ENCODE measurements around the gene FRMD3.

FRMD3 gene

DNA sequence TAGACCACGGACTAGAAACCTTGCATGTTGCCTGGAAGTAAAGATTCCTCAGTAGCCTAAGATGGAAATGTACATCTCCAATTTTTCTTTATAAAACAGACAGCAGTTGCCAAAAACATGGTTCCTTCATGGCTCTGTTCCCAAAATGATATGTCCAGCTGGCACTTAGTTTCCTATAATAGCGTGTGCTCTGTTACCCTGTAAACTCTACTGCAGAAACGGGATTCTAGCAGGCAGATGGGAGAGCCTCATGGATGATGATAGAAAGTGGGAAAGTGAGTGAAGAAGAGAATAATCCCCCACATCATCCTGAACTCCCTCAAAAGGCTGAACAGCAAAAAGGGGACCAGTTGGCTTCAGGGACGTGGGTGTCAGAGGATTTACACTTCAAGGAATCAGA, 118.2 kb downstream of the FRMD3 start:
- no peaks in the 10 kb centered on the region for H3K4me1 Mint-ChIP-seq

DNA sequence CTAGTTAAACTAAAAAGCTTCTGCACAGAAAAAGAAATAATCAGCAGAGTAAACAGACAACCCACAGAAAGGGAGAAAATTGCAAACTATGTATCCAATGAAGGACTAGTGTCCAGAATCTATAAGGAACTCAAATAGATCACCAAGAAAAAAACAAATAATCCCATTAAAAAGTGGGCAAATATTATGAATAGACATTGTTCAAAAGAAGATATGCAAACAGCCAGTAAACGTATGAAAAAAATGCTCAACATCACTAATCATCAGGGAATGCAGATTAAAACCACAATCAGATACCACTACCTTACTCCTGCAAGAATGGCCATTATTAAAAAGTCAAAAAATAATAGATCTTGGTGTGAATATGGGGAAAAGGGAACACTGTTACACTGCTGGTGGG, 119.9 kb downstream of the FRMD3 start:
- Mint-ChIP-seq H3K27me3 (no peaks in the 10 kb centered on the region), H3K27ac (no peak overlapping the region), H3K36me3 (peaks cover 14% of the 10 kb centered on the region), H3K4me1 (no peaks in the 10 kb centered on the region), H3K4me3 (no peak overlapping the region), H3K9me3 (peaks cover 12% of the 10 kb centered on the region)

More for the DNA sequence above, 118.2 kb downstream of the FRMD3 start:
- Mint-ChIP-seq H3K9me3 (peaks cover 4% of the 10 kb centered on the region), H3K27ac (no peak overlapping the region), H3K4me3 (no peak overlapping the region), H3K27me3 (no peaks in the 10 kb centered on the region), H3K36me3 (peaks cover 9% of the 10 kb centered on the region)

DNA sequence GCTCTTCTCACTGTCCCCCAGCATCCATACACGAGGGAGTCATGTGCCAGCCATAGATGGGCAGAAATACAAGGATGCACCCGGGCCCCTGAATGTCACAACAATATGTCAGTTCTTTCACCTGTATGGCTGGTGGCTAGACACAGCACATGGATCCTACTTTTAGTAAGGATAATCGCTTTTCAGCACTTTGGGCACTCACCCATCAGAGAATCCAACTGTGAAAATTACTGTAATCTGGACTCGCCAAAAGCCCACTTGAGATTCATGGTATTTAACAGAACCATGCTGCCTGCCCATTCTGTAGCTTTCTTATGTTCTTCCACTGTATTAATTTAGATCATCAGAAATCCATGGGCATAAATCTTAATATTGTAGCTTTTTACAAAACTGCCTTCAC, 124.8 kb downstream of the FRMD3 start:
- Mint-ChIP-seq H3K4me3 (no peak overlapping the region), H3K9me3 (peaks cover 12% of the 10 kb centered on the region), H3K27me3 (no peaks in the 10 kb centered on the region), H3K36me3 (peaks cover 17% of the 10 kb centered on the region), H3K27ac (no peak overlapping the region), H3K4me1 (no peaks in the 10 kb centered on the region)

DNA sequence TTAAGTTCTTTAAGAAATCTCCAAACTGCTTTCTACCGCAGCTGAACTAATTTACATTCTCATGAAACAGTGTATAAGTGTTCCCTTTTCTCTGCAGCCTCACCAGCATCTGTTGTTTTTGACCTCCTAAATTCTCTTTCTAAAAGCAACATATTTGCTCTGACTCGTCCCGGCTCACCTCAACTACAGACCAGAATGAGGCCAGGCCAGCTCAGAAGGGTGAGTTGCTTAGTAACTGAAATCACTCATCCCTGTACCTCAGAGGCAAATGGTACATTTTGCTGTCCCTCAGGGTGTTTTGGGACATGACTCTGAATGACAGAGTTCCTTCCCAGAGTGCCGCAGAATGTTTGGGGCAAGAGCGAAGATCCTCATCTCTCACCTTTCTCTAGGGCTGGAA, 127.5 kb downstream of the FRMD3 start:
- Mint-ChIP-seq H3K27me3 (no peaks in the 10 kb centered on the region), H3K27ac (no peak overlapping the region), H3K9me3 (peaks cover 8% of the 10 kb centered on the region), H3K36me3 (peaks cover 14% of the 10 kb centered on the region), H3K4me1 (no peaks in the 10 kb centered on the region), H3K4me3 (no peak overlapping the region)

DNA sequence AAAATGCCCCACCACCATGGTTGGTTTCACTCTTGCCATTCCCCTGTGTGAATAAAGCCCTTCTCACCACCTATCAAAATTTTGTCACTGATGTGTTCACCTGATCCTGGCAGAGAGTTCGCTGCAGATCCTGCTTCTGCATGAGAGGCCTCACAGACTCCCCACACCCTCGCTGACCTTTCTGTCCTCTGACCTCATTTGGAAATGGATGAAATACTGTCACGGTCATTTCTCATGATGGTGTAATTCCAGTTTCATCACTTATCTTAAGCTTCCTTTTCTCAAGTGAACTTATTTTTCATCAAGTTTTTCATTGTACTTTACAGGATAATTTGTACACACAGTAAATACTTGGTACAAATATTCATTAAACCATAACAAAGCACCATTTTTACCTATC, 131.3 kb downstream of the FRMD3 start:
- H3K27me3 Mint-ChIP-seq, result no peaks in the 10 kb centered on the region
- no peak overlapping the region for H3K27ac Mint-ChIP-seq
- peaks cover 9% of the 10 kb centered on the region for H3K36me3 Mint-ChIP-seq
- no peaks in the 10 kb centered on the region for H3K4me1 Mint-ChIP-seq
- no peak overlapping the region for H3K4me3 Mint-ChIP-seq
- H3K9me3 Mint-ChIP-seq, result no peaks in the 10 kb centered on the region

DNA sequence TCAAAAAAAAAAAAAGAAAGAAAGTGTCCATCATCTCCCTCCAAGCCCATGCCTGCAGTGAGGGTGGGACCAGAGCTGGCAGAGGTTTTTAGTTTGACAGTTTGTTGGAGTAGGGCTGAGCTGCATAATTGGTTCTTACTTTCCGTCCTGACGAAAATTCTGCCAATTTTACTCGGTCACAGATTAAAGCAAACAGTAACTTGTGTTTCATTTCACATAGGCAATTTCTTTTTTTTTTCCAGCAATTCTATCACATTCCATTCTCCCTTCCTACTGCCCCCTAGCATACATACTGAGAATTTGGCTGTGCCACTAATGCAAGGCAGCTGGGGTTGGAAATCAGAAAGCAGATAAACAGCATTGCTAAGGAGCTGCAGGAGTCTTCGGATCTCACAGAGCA, 132.4 kb downstream of the FRMD3 start:
- peaks cover 9% of the 10 kb centered on the region for H3K36me3 Mint-ChIP-seq
- no peaks in the 10 kb centered on the region for H3K9me3 Mint-ChIP-seq
- no peak overlapping the region for H3K27ac Mint-ChIP-seq
- no peaks in the 10 kb centered on the region for H3K27me3 Mint-ChIP-seq
- no peak overlapping the region for H3K4me3 Mint-ChIP-seq
- no peaks in the 10 kb centered on the region for H3K4me1 Mint-ChIP-seq

DNA sequence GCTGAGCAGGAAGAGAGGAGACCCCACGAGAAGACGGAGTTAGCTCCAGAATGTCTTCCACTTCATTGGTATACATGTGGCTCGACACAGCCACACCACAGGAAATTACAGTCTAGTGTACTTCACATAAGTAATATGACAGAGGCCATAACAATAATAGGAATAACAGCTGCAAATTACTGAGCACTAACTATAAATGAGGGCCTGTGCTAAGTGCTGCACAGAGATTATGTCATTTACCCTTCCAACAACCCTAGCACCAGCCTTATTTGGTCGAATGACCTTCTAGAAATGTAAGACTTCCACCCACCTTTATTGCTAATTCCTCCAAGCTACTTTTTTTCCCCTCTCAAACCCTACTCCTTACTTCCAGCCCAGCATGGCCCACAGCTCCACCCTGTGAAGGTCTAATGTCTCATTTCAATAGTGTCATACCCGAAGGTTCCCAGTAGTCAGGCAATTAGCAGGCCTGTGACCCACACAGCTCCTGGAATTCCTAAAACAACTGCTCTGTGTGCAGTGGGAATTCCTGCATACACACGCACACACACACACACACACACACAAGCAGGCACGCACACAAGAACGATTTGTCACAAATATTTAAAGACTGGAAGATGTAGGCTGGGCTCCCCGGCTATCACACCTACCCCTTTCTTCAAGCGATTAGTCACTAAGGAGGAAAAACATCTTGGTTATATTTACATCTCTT, 134.5 kb downstream of the FRMD3 start:
- Mint-ChIP-seq H3K4me3 (no peak overlapping the region), H3K9me3 (no peaks in the 10 kb centered on the region), H3K27me3 (no peaks in the 10 kb centered on the region), H3K36me3 (peaks cover 7% of the 10 kb centered on the region), H3K4me1 (no peaks in the 10 kb centered on the region), H3K27ac (no peak overlapping the region)

DNA sequence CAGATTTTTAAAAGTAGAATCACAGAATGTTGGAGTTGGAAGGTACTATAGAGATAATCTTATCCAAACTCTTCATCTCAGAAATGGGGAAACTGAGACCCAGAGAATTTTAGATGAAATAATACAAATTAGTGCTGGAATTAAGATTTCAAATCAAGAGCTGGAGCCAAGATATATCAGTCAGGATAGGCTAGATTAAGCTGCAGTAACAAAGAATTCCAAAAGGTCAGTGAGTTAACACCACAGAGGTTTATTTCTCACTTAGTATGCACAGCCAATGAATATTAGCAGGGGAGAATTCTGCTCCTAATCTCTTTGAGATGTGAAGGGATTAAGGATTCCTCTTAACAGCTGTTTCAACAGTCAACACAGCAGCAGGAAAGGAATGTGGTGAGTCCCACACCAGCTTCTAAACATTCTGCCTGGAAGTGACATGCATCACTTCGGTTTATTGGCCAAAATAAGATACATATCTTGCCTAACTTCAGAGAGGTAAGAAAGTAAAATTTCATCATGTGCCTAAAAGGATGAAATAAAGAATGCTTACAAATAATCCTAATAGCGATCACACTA, 136.8 kb downstream of the FRMD3 start:
- H3K4me1 Mint-ChIP-seq, result no peaks in the 10 kb centered on the region
- no peaks in the 10 kb centered on the region for H3K27me3 Mint-ChIP-seq
- H3K4me3 Mint-ChIP-seq, result no peak overlapping the region
- H3K27ac Mint-ChIP-seq, result no peak overlapping the region
- H3K9me3 Mint-ChIP-seq, result no peaks in the 10 kb centered on the region
- H3K36me3 Mint-ChIP-seq, result no peaks in the 10 kb centered on the region

DNA sequence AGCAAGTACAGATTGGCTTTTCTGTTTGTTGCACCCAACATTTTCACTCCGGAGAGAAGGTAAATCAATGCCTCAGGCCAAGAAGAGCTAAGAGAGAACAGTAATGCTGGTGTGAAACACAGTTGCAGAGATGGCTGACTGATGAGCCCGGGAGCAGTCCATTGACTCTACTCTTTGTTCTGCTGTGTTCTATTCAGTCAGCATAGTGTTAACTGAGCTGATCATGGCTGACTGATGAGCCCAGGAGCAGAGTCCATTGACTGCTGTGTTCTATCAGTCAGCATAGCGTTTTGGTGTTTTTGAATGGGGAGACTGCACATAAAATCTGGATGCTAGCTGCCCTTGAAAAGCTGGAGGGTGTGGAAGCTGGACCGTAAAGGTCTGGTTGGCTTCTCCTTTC, 141.4 kb downstream of the FRMD3 start:
- Mint-ChIP-seq H3K4me1 (no peaks in the 10 kb centered on the region), H3K9me3 (no peaks in the 10 kb centered on the region), H3K36me3 (peaks cover 2% of the 10 kb centered on the region), H3K27me3 (no peaks in the 10 kb centered on the region), H3K4me3 (no peak overlapping the region), H3K27ac (no peak overlapping the region)

DNA sequence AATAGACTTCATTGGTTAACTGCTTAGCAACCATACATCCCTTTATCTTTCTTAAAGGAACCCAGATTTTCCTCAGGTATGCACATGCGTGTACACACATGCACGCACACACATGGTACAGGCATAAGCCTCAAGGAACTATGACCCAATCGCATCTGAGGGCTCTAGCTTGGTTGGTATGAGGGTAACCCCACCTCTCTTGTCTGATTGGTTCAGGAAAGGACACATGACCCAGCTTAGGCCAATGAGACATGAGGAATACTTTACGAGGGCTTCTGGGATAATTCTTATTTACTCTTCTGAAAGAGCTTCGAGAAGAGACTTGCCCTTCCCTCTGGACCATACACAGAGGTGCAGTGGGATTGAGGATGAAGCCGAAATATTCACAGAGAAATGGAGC, 141.9 kb downstream of the FRMD3 start:
- Mint-ChIP-seq H3K4me3 (no peak overlapping the region), H3K9me3 (no peaks in the 10 kb centered on the region), H3K36me3 (peaks cover 2% of the 10 kb centered on the region), H3K27ac (no peak overlapping the region), H3K4me1 (no peaks in the 10 kb centered on the region), H3K27me3 (no peaks in the 10 kb centered on the region)

DNA sequence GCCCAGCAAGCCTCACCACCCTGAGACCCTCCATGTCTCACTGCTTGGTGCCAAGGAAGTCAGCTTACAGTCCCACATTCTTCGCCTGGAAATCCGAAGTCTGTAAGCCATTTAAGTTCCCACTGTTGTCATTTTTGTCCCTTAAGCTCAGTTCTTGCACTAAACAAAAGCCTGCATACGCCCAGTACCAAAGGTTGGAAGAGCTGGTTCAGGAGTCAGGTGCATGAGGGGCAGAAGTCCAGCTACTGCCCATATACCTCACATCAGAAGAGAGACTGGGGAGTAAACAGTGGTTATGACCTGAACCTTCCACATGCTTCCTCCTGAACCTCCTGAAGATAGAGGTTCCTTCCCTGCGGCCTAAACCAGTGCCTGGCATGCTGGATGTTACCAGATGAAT, 146.0 kb downstream of the FRMD3 start:
- no peaks in the 10 kb centered on the region for H3K27me3 Mint-ChIP-seq
- H3K4me1 Mint-ChIP-seq, result no peaks in the 10 kb centered on the region
- H3K9me3 Mint-ChIP-seq, result no peaks in the 10 kb centered on the region
- no peak overlapping the region for H3K27ac Mint-ChIP-seq
- H3K36me3 Mint-ChIP-seq, result peaks cover 2% of the 10 kb centered on the region
- no peak overlapping the region for H3K4me3 Mint-ChIP-seq

DNA sequence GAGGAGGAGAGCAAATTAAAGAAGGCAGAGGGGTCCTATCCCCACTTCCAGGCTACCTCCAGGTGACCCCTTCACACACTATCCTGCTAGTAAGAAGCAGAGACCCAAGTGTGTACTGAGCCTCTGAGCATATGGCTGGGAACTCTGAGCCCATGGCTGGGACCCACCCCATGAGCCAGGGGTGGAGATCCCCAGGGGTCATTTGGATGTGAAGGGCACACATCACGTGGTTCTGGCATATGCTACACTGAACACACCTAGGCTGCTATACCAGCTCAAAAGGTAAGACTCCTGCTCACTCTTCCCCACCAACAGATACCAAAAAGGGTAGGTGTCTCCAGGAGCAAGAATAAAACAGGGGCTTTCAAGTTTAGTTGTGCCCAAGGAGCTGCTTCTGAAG, 149.9 kb downstream of the FRMD3 start:
- H3K4me3 Mint-ChIP-seq, result no peak overlapping the region
- no peaks in the 10 kb centered on the region for H3K27me3 Mint-ChIP-seq
- H3K9me3 Mint-ChIP-seq, result peaks cover 5% of the 10 kb centered on the region
- H3K4me1 Mint-ChIP-seq, result no peaks in the 10 kb centered on the region
- H3K36me3 Mint-ChIP-seq, result peaks cover 5% of the 10 kb centered on the region
- H3K27ac Mint-ChIP-seq, result no peak overlapping the region

DNA sequence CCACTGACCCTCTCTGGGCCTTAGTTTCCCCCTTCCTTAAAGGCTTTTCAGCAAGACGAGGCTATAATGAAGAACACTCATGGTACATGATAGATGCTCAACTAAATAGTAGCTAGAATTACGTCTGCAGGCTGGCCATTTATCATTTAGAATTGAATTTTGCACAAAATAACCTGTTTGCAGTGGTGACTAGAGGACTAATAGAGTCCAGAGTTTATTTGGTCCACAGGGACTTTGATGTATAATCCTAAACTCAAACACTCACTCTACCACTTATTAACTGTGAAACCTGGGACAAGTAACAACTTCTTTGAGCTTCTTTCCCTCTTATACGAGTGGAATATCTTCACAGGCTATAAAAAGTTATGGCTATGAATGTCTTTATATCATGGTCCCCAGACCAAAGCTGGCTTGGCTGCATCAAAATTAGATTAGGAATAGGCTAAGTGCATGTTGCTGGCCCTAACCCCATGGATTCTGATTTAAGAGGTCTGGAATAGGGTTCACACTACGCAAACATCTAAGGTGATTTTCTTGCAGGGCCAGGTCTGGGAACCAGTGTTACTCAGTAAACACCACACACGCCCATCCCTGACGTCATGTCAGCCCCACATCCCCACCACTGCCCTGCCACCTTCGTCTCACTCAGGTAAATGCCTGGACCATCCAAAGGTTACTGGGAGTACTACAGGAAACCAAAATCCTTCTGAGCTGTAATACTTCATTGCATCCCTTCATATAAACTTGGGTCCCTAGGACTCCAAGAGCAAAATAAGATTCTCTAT, 150.6 kb downstream of the FRMD3 start:
- Mint-ChIP-seq H3K27me3 (no peaks in the 10 kb centered on the region), H3K27ac (no peak overlapping the region), H3K4me3 (no peak overlapping the region), H3K36me3 (peaks cover 5% of the 10 kb centered on the region), H3K9me3 (peaks cover 6% of the 10 kb centered on the region), H3K4me1 (no peaks in the 10 kb centered on the region)

DNA sequence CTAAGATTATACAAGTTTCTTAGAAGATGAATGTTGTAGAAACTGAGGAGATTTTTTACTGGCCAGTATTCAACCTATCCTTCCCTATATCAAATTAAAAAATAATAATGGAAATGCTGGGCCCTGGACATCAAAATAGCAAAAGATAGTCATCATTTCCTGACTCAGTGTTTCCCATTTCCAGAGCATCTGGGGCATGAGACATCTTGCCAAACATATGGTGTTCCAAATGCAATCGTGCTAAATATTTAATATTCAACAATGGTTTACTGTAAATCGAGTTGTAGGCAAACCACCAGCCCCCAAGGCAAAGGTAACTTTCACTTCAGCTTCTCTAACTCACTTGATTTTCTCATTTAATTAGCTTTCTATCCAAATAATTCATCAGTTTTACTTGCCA, 152.9 kb downstream of the FRMD3 start:
- Mint-ChIP-seq H3K4me3 (no peak overlapping the region), H3K27ac (no peak overlapping the region), H3K4me1 (no peaks in the 10 kb centered on the region), H3K9me3 (peaks cover 6% of the 10 kb centered on the region), H3K36me3 (peaks cover 5% of the 10 kb centered on the region), H3K27me3 (no peaks in the 10 kb centered on the region)

DNA sequence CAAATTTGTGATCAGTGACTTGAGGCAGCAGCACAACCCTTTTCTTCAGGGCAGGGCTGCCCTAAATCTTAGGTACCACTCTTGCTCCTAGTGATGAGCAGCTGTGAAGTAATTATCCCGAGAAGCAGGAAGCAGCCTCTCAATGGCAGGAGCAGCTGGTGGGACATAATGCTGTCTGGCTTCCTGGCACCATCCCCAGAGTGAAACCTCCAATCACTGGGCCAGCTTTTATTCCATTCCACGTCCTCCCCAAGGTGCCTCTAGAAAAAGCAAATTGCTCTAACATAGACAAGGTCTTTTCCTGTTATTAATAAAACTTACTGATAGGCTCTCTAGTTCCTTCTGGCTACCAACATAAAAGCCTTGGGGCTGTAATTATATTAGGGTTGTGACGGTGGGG, 154.0 kb downstream of the FRMD3 start:
- no peak overlapping the region for H3K27ac Mint-ChIP-seq
- peaks cover 5% of the 10 kb centered on the region for H3K36me3 Mint-ChIP-seq
- H3K4me1 Mint-ChIP-seq, result no peaks in the 10 kb centered on the region
- H3K9me3 Mint-ChIP-seq, result peaks cover 6% of the 10 kb centered on the region
- H3K27me3 Mint-ChIP-seq, result no peaks in the 10 kb centered on the region
- H3K4me3 Mint-ChIP-seq, result no peak overlapping the region

DNA sequence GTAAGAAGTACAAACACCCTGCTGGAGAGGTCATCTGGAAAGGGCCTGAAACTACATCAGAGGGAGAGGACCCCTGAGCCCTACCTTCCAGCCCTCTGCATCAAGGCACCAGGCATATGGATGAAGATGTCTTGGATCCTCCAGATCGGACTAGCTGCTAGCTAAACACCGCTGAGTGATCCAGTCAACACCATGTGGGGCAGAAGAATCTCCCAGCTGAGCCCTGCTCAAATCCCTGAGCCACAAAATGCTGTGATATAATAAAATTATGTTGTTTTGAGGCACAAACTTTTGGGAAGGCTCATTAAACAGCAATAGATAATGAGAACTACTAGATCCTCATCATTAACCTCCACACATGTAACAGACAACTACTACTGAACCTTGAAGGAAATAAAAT, 155.2 kb downstream of the FRMD3 start:
- Mint-ChIP-seq H3K4me1 (no peaks in the 10 kb centered on the region), H3K9me3 (peaks cover 6% of the 10 kb centered on the region), H3K27me3 (no peaks in the 10 kb centered on the region), H3K4me3 (no peak overlapping the region), H3K27ac (no peak overlapping the region), H3K36me3 (peaks cover 5% of the 10 kb centered on the region)

All from activated naive CD4-positive, alpha-beta T cell treated with anti-CD3 and anti-CD28 coated beads, Interleukin-2, amount 50 U/mL, for 24 hours (primary cell).